ENCODE results near the gene FAM118A. TPM values are rescaled to one million over a fixed set of nuclear protein-coding genes. Genes with fewer than 3 reads are reported as not detected.

Gene FAM118A
- total and polyA plus RNA-seq, 9 of the 15 experiments (the other 6 are each of a cell fraction or from before 2014, with no cell fraction given), result 17.0 to 223 (median 59.4) TPM

- TF ChIP-seq, protein P1, sequence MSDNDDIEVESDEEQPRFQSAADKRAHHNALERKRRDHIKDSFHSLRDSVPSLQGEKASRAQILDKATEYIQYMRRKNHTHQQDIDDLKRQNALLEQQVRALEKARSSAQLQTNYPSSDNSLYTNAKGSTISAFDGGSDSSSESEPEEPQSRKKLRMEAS (CRISPR knock-in tag; IDR thresholded peaks at IDR 0.05), result peak; percentile 83
- TF ChIP-seq KHSRP (IDR thresholded peaks at IDR 0.05) (no peak), ETV5 (CRISPR knock-in tag; IDR thresholded peaks at IDR 0.05; ENCODE audit: low read depth) (0 out of 2 replicates have a peak, but pooled peaks have one; percentile 41), SAFB2 (IDR thresholded peaks at IDR 0.05; ENCODE audit: borderline replicate concordance, low read depth, low read length, severe bottlenecking) (no peak), ZFX (CRISPR knock-in tag; IDR thresholded peaks at IDR 0.05) (no peak), NR2C2 (CRISPR knock-in tag; IDR thresholded peaks at IDR 0.05) (no peak), NR2C2 (tag; IDR thresholded peaks at IDR 0.05) (peak; percentile 48), ZNF134 (CRISPR knock-in tag; conservative IDR thresholded peaks at IDR 0.05) (no peak), ZBTB1 (CRISPR knock-in tag; IDR thresholded peaks at IDR 0.05; ENCODE audit: borderline replicate concordance, low read depth) (no peak), SFPQ (IDR thresholded peaks at IDR 0.05; ENCODE audit: low read depth, low read length) (no peak), ZNF316 (IDR thresholded peaks at IDR 0.05) (no peak)
- TF ChIP-seq, protein P2, sequence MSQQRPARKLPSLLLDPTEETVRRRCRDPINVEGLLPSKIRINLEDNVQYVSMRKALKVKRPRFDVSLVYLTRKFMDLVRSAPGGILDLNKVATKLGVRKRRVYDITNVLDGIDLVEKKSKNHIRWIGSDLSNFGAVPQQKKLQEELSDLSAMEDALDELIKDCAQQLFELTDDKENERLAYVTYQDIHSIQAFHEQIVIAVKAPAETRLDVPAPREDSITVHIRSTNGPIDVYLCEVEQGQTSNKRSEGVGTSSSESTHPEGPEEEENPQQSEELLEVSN (IDR thresholded peaks at IDR 0.05; ENCODE audit: borderline replicate concordance in 1 of 2, extremely low read depth in 1 of 2, insufficient read depth in 1 of 2, insufficient read length in 1 of 2, low read depth in 1 of 2, low read length in 1 of 2, poor library complexity in 1 of 2, severe bottlenecking in 1 of 2), result peak; percentile 73 to 81
- TF ChIP-seq, protein P3, sequence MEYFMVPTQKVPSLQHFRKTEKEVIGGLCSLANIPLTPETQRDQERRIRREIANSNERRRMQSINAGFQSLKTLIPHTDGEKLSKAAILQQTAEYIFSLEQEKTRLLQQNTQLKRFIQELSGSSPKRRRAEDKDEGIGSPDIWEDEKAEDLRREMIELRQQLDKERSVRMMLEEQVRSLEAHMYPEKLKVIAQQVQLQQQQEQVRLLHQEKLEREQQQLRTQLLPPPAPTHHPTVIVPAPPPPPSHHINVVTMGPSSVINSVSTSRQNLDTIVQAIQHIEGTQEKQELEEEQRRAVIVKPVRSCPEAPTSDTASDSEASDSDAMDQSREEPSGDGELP (CRISPR knock-in tag; IDR thresholded peaks at IDR 0.05; ENCODE audit: borderline replicate concordance), result peak; percentile 46; the same call in 1 of the 2 replicates
- TF ChIP-seq, protein P4, sequence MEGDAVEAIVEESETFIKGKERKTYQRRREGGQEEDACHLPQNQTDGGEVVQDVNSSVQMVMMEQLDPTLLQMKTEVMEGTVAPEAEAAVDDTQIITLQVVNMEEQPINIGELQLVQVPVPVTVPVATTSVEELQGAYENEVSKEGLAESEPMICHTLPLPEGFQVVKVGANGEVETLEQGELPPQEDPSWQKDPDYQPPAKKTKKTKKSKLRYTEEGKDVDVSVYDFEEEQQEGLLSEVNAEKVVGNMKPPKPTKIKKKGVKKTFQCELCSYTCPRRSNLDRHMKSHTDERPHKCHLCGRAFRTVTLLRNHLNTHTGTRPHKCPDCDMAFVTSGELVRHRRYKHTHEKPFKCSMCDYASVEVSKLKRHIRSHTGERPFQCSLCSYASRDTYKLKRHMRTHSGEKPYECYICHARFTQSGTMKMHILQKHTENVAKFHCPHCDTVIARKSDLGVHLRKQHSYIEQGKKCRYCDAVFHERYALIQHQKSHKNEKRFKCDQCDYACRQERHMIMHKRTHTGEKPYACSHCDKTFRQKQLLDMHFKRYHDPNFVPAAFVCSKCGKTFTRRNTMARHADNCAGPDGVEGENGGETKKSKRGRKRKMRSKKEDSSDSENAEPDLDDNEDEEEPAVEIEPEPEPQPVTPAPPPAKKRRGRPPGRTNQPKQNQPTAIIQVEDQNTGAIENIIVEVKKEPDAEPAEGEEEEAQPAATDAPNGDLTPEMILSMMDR (IDR thresholded peaks at IDR 0.05 in 2 of 3, conservative IDR thresholded peaks at IDR 0.05 in 1 of 3; ENCODE audit: insufficient read depth in 2 of 3, low read depth in 1 of 3, low read length in 3 of 3), result peak; percentile 68 to 75 (median 70)
- TF ChIP-seq, protein P5, sequence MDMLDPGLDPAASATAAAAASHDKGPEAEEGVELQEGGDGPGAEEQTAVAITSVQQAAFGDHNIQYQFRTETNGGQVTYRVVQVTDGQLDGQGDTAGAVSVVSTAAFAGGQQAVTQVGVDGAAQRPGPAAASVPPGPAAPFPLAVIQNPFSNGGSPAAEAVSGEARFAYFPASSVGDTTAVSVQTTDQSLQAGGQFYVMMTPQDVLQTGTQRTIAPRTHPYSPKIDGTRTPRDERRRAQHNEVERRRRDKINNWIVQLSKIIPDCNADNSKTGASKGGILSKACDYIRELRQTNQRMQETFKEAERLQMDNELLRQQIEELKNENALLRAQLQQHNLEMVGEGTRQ (CRISPR knock-in tag; IDR thresholded peaks at IDR 0.05), result peak; percentile 73
These were observed 46.1 kb upstream of the FAM118A start (continued) for GRCh38 chr22:45263463-45264269.

Measured in K562 (cell line).